Loucy (cell line): ENCODE results near the gene CFAP119.

Source experiments
- EZH2phosphoT487 ChIP-seq: fragments of 200-600 bp; IDR thresholded peaks from 2 replicates; pipeline ENCODE4 v1.6.1; 2018; ENCODE audit warnings: antibody characterized with exemption, mild to moderate bottlenecking, moderate library complexity, borderline replicate concordance
- TF ChIP-seq, protein P1 (sequence below): fragments of 200-600 bp; sonication (generic); conservative IDR thresholded peaks from 2 replicates; pipeline ENCODE4 v1.5.1; 2014; ENCODE audit warnings: mild to moderate bottlenecking, antibody characterized with exemption, low read length

DNA sequence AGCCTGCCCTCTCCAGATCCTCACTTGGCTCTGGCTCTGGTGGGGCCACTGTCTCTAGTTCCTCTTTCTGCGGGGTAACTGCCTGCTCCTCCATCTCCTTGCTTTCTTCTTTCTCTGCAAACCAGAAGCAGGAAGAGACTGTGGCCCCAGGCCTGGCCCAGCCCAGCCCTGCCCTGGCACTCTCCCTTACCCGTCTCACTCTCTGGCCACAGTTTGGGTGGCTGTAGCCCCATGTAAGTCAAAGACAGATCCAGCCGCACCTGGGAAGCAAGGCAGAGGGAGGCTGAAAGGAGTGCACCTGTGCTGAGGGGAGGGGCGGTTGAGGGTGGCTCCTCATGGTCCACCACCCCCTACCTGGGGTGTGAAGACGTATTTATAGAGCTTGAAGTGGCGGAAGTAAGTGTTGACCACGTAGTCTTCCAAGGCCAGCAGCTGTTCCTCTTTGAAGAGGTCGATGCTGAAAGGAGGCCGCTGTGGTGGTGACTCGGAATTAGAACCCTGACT lies 2.8 kb downstream of the CFAP119 start:
- TF ChIP-seq, protein P1, sequence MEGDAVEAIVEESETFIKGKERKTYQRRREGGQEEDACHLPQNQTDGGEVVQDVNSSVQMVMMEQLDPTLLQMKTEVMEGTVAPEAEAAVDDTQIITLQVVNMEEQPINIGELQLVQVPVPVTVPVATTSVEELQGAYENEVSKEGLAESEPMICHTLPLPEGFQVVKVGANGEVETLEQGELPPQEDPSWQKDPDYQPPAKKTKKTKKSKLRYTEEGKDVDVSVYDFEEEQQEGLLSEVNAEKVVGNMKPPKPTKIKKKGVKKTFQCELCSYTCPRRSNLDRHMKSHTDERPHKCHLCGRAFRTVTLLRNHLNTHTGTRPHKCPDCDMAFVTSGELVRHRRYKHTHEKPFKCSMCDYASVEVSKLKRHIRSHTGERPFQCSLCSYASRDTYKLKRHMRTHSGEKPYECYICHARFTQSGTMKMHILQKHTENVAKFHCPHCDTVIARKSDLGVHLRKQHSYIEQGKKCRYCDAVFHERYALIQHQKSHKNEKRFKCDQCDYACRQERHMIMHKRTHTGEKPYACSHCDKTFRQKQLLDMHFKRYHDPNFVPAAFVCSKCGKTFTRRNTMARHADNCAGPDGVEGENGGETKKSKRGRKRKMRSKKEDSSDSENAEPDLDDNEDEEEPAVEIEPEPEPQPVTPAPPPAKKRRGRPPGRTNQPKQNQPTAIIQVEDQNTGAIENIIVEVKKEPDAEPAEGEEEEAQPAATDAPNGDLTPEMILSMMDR, result no peak
- no peak for TF ChIP-seq EZH2phosphoT487
